NCI-H2196 treated with DMSO at 0.1 percent for 48 hours (cell line): Measurements from ENCODE around the gene LIF.
"Not testable (repeated sequence)": the region's sequence is repeated elsewhere in the genome, so short reads cannot be mapped to it uniquely, and the experiment has no call there.

ENCODE experiments used
- DNase-seq: peaks from one replicate; lab custom pipeline; 2025; ENCODE audit not compliant: unreplicated experiment; lab: John Stamatoyannopoulos, UW

The LIF gene

GRCh38 chr22:30244641-30245040, 1.9 kb downstream of the LIF start:
- no peak for DNase-seq

- no peak for DNase-seq
Measured at GRCh38 chr22:30244066-30244465, 2.5 kb downstream of the LIF start.

- DNase-seq: no peak
Measured at GRCh38 chr22:30243661-30244060, 2.9 kb downstream of the LIF start.

- DNase-seq: no peak
Measured at GRCh38 chr22:30241576-30242371, 4.8 kb downstream of the LIF start.

GRCh38 chr22:30240541-30241417, 5.8 kb downstream of the LIF start:
- no peak for DNase-seq

- no peak for DNase-seq
Measured at GRCh38 chr22:30239488-30240405, 6.8 kb downstream of the LIF start.

GRCh38 chr22:30238661-30239487, 7.7 kb downstream of the LIF start:
- DNase-seq: no peak

GRCh38 chr22:30238136-30238535, 8.4 kb downstream of the LIF start:
- no peak for DNase-seq

GRCh38 chr22:30236875-30237274, 9.7 kb downstream of the LIF start:
- no peak for DNase-seq

- no peak for DNase-seq
Measured at GRCh38 chr22:30235687-30236170, 10.8 kb downstream of the LIF start.

- no peak for DNase-seq
Measured at GRCh38 chr22:30234786-30235470, 11.6 kb downstream of the LIF start.

GRCh38 chr22:30234325-30234724, 12.2 kb downstream of the LIF start:
- not testable (repeated sequence) for DNase-seq

- DNase-seq: no peak
Measured at GRCh38 chr22:30233582-30233981, 13.0 kb downstream of the LIF start.

- no peak for DNase-seq
Measured at GRCh38 chr22:30232716-30233218, 13.8 kb downstream of the LIF start.

- DNase-seq: no peak
Measured at GRCh38 chr22:30230787-30231461, 15.6 kb downstream of the LIF start.

- DNase-seq: no peak
Measured at GRCh38 chr22:30230330-30230729, 16.2 kb downstream of the LIF start.

- DNase-seq: no peak
Measured at GRCh38 chr22:30228509-30229359, 17.8 kb downstream of the LIF start.
